Measurements from ENCODE around the gene TTC16.

The TTC16 gene

GRCh38 chr9:127698386-127698785 is 17.5 kb upstream of the TTC16 start:
- Histone ChIP-seq H3K4me3 (no peak overlapping the region), H3K27ac (peak overlapping the region in 1 of 2 donors; percentile 90)

DNA sequence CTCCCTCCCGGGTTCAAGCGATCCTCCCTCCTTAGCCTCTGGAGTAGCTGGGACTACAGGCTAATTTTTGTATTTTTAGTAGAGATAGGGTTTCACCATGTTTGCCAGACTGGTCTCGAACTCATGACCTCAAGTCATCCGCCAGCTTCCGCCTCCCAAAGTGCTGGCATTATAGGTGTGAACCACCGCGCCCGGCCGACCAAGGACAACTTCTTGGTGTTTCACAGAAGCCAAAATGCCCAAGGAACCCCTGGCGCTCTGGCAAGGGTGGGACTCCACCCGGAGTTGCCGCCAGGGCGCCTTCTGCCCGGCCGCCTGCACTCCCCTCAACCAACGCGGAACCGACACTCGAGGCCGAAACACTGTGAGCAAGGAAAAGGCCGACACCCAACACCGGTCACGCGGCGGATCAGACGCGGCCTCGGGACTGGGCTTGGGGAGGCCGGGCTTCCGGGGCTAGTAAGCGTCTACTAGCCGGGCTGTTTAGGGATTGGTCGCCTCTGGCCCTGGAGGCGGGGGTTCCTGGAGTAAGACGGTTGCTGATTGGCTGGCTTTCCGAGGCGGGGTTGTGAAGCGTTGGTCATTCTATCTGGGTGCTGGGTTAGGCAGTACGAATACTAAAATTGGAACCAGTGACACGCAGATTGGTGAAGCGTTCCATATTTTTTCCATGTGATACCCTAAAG is 16.8 kb upstream of the TTC16 start:
- peak; percentile 99 for DNase-seq (ENCODE audit: low spot score)
- H3K4me3 ChIP-seq = peak overlapping the region; percentile 61
- no peak for TF ChIP-seq CTCF (IDR thresholded peaks at IDR 0.05)
- H3K27ac ChIP-seq = peak overlapping the region; percentile 54 to 90

More at GRCh38 chr9:127698386-127698785, 17.5 kb upstream of the TTC16 start:
- no peak for DNase-seq (ENCODE audit: low spot score)
- TF ChIP-seq CTCF (IDR thresholded peaks at IDR 0.05) = no peak

DNA sequence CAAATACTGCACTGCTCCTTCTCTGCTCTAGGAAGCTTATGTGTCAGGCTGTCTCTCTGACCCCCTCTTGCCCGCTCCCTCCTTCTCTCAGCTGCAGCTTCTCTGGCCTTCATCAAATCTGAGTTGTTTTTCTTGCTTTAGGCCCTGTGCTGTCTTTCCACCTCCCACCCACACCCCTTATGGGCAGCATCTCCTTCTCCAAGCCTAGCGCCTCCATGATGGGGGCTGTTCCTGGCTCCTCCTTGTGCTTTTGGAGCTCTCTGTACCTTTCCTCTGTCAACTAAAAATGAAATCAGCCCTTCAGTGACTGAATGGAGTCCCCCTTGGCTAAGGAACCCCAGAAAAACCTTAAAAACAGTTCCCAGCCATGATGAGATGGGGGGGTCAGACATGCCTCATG is 15.7 kb upstream of the TTC16 start:
- Histone ChIP-seq H3K4me3 (no peak overlapping the region), H3K27ac (no peak overlapping the region)
- no peak for DNase-seq (ENCODE audit: low spot score)
- no peak for TF ChIP-seq CTCF (IDR thresholded peaks at IDR 0.05)

- no peak for DNase-seq (ENCODE audit: low spot score)
- H3K27ac ChIP-seq = no peak overlapping the region
- H3K4me3 ChIP-seq = no peak overlapping the region
- TF ChIP-seq CTCF (IDR thresholded peaks at IDR 0.05) = no peak
Observed at GRCh38 chr9:127700594-127701255, 15.2 kb upstream of the TTC16 start.

DNA sequence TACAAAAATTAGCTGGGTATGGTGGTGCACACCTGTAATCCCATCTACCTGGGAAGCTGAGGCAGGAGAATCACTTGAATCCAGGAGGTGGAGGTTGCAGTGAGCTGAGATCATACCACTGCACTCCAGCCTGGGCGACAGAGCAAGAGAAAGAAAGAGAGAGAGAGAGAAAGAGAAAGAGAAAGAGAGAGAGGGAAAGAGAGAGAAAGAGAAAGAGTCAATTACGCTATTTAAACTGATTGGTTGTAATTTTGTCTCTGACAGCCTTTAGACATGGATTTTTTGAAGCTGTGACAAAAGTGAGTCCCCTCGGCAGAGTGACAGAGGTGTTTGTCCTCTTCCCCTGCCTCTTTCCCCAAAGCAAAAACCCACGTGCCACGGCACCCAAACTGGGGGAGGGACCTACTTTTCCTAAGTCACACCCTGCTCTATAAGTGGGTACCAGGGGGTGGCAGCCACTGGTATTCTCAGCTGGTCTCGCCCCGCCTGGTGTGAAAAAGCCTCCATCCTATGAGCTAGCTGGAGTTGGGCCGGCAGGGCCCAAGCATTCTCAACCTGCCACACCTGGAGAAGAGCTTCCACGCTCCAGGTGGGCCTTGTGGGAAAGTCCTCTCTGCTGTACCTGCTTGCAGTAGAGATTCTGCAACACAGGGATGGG is 12.5 kb upstream of the TTC16 start:
- Histone ChIP-seq H3K27ac (no peak overlapping the region), H3K4me3 (no peak overlapping the region)
- DNase-seq (ENCODE audit: low spot score) = no peak
- TF ChIP-seq CTCF (IDR thresholded peaks at IDR 0.05) = no peak

DNA sequence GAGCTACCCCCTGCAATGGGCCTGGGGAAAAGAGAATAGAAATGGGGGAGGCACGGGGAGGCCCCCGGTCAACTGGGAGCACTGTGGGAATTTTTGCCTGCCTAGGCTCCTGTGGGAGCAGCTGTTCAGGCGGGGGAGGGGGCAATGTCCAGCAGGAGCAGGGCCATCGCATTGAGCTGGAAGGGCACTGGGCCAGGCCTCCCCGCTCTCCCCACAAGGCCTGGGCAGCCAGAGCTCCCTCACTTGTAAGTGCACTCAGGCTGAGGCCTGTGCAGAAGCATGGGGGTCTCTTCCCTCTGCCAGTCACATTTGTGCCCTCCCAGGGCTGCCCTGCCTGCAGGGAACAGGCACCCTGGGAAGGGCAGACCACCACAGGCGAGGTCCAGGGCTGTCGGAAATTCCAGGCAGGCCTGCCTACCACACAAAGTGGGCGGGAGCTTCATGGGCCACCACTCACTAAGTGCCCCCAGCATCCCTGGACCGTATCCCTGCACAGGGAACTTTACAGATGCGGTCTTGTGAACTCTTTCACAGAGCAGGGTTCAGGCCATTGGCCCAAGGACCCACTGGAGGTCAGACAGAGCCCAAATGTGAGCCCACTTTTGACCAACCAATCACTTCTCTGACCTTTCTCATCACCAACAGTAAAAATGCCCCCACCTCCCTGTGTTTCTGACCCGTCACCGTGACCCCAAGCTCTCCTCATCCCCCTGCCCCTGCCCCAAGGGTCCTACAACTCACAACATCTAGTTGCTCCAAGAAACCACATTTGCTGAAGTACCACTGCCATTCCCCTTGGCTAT is 10.1 kb upstream of the TTC16 start:
- Histone ChIP-seq H3K27ac (no peak overlapping the region), H3K4me3 (no peak overlapping the region)
- no peak for DNase-seq (ENCODE audit: low spot score)
- no peak for TF ChIP-seq CTCF (IDR thresholded peaks at IDR 0.05)
